ENCODE results near the gene HOXB6.

Gene HOXB6

GRCh38 chr17:48604770-48605329 is at the start of gene HOXB6:
Gene HOXB6, minus strand, starts transcription at chr17:48604986. Its CDS starts 6,836 bp downstream, at chr17:48598150.
- DNase-seq, result peak; percentile 65

- DNase-seq, result no peak
Measured at GRCh38 chr17:48649741-48650140, 45.0 kb upstream of the HOXB6 start.

DNA sequence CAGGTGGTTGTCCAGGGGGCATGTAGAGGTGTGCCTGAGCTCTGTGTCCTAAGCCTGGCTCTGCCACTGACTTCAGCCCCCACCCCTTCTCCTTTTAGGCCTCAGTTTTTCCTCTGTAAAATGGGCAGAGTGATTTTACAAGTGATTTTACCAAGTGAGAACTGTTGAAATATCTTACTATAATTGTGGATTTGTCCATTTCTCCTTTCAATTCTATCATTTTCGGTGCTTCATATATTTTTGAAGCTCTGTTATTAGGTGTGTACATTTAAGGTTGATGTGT is 43.1 kb upstream of the HOXB6 start:
- DNase-seq, result no peak

DNA sequence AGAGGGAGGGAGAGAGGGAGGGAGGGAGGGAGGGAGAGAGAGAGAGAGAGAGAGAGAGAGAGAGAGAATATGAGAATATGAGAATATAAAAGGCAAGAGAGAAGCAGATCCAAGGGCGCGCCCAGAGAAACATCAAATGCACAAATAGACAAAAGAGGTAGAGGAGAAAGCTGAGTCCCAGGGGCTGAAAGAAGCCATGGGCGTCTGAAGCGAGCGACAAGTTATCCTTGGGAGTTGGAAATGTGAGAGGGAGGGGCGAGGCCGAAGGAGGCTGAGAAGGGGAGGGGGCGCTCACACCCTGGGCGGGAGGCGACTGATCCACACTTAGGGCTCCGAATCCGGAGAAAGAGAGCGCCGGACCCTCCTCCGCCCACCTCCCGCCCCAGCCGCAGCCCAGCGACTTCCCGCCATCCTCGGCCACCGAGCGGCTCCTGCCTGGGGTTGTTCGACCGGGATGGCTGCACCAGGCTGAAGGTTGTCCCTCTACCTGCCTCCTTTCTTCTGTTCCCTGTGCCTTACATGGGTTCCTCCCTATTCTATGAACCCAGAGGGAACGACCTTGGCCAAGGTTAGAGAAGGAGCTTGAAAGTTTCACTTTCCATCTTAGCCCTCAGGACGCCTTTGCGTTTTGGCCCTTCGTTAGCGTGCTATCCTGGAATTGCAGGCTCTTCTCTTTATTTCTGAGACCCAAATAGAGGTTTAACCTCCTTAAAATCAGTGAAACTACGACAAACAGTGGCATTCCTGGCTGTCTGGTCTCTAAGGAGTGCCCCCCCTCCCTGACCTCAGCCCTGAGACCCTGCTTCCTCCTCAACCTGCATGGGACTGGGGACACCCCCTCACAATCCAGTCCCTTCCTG is 42.5 kb upstream of the HOXB6 start:
- no peak for DNase-seq

GRCh38 chr17:48646183-48647102 is 41.7 kb upstream of the HOXB6 start:
- no peak for DNase-seq

GRCh38 chr17:48645639-48646182 is 40.9 kb upstream of the HOXB6 start:
- no peak for DNase-seq

GRCh38 chr17:48644910-48645557 is 40.2 kb upstream of the HOXB6 start:
- peak; percentile 12 for DNase-seq

- no peak for DNase-seq
Measured at GRCh38 chr17:48644159-48644558, 39.4 kb upstream of the HOXB6 start.

DNA sequence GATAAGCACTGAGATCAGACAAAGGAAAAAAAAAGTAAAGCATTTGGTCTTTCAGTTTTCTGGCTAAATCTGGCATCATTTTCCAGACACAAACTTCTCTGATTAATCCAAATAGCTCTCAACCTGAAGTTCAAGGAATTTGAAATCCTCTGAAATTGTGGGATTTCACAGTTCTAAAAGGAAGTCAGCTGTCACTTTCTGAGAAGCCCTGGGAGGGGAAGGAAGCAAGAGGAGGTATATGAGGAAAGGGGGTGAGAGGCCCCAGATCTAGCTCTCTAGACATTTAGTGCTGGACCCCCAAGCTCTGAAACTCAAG is 38.9 kb upstream of the HOXB6 start:
- peak; percentile 32 for DNase-seq

DNA sequence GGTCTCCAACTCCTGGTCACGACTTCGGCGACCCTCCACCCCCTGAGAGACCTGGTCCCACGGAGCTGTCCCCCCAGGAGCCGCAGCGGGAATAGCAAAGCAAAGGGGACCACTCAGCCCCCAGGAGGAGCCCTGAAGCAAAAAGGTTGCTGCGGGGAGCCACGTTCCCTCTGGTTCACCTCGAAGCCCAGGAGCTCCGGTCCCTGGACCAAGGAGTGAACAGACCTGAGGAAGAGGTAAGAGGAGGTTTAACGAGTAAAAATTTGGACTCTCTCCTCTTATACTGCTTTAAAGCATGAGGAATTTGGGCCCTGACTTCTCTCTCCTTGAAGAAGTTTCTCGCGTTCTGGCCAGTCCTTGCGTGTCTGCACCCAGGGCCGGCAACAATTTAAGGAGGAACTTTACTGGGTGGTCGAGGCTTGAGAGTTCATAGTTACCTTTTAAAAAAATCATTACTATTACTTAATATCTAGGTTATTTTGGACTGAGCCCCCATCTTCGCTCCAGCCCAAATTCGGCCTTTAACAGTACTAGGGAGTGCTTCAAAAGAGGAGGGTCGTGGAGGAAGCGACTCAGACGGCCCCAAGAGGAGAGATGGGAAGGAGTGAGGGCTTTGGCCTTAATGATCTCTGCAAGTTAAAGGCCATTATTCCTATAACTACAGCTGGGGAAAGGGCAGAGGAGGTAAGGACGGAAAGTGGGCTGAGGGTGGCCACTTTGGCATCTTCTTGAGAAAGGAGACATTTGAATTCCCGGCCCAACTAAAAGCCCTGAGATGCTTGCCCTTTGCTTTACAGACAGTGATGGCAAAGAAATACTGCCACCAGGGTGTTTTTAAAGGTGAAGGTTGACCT is 38.3 kb upstream of the HOXB6 start:
- DNase-seq, result no peak

DNA sequence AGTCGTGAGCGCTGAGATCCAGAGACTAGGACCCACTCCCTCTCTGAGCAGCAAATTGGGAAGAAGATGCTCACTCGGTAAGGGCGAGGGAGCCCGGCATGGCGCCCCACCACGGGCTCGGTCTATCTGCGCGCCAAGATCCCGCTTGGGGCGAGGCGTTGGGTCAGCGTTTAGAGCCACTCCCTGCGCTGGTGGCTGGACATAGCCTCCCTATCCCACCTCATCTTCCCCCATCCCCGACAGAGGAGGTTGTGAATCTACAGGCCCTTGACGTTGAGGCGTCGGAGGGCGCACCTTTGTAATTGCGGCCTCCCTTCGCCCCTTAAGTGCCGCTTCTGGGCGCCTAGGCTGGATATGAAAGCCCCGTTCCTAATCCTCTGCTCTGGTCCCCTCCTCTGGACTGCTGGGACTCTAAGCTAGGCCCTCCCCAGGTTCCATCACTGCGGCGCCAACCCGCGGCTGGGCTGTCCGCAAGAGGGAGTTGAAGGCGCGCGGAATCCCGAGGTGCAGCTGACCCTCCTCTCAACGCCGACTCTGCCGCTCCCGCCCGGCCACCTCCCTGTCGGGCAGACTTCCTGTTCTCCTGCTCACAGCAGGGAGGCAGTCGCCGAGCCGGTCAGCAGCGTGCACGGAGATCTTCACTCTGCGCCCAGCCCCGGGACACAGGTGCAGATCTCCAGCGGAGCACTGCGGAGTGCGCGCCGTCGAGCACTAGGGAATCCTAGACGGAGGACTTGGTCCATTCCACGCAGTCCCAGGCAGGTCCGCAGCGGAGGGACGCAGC is 37.5 kb upstream of the HOXB6 start:
- peak; percentile 28 for DNase-seq

DNA sequence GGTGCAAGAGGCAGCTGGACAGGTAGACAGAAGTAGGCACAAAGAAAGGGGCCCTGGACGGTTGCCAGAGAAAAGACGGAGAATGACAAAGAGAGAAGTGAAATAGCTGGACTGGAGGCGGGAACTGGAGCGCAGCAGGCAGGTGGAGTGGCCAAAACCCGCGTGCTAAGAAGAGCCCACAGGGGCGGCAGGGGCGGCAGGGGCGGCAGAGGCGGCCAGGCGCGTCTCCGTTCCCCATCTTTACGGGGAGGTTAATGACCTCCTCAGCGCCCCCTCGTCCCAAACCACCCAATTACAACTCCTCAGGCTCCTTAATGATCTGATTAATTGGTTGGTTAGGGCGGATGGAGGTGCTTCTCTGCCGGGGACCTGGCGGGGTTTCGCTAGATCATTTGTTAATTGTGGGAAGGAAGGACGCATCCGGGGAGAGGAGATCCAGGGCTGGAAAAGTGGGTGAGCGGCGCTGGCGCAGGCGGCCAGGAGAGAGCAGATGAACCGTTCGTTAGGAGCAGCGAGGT is 36.8 kb upstream of the HOXB6 start:
- no peak for DNase-seq

GRCh38 chr17:48640858-48641180 is 36.0 kb upstream of the HOXB6 start:
- no peak for DNase-seq

GRCh38 chr17:48639982-48640857 is 35.4 kb upstream of the HOXB6 start:
- no peak for DNase-seq

- DNase-seq, result no peak
Measured at GRCh38 chr17:48639136-48639535, 34.4 kb upstream of the HOXB6 start.

DNA sequence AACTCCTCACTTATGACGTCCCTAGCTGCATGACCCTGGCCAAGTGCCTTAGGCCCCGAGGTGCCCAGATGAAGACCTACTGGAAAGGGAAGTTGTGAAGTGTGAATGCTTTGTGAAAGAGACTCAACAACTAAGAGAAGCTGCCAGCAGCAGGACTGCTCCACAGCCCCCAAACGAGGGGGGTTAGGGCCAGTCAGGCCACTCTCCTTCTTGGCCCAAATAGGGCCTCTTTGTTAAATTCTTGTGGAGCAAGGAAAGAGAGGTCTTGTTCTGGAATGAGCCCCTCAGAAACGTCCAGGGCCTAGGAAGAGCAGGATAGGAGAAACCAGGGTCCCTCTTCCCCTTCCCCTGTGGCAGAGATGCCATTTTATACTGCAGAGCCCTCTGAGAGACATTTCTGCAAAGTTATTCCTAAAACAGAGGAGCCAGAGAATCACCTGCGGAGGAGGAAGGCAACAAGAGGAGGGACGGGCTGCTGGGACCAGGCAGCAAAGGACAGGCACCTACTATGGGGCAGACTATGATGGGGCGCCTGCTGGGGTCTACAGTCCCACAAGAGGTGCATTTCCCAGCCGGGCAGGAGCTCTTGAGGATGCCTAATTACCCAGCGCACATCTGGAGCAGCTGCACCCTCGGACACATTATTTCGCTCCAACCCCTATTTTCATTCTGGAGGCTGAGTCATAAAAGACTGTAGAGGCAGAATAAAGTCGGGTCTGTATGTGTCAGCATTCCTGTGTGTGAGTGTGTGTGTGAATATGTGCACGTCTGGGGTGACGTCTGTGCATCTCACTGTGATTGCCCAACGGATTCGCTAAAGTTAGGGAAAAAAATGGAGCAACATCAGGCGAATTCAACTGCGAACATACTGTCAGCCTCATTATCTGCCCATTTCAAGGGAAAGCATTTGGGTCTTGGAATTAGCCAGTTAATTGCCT is 32.8 kb upstream of the HOXB6 start:
- peak; percentile 95 for DNase-seq

DNA sequence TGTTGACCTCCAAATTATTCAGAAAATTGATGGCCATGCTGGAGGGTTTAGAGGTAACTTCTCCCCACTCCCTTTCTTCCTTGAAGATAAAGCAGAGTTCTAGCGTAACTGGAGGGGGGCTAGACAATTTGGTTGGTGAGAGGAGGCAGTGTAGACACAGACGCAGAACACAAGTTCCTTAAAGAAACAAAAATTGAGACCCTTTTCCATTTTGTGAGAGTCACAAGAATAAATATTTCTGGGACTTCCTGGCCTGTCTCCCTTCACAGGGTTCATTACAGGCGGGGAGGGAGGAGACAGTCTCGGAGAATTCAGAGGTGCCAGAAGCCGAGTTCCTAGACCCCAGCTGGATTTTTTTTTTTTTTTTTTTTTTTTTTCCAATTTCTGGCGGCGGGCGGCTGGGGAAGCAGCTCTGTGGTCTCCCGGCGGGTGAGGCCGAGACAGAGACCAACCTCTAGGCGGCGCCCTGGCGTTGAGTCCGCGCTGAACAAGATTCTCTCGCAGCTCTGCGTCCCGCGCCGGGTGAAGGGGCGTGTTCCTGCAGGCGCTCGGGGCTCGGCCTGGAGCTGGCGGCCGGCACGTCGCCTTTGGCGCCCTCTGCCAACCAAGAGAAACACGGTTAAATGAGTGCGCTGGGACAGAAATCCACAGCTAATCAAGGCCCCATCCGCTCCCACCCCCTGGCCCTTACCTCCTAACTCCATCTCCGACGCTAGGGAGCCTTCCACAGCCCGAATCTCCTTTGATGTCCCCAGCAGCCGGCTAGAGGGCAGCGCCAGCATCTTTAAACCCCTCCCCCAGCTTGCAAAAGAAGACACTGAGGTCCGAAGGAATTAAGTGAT is 31.6 kb upstream of the HOXB6 start:
- DNase-seq, result peak; percentile 65
